Activated CD4-positive, alpha-beta T cell treated with anti-CD3 and anti-CD28 coated beads, Interleukin-2, amount 50 U/mL, for 4 hours (primary cell): ENCODE results near the gene EMC9.

Experiments used
- DNase-seq, 2 experiments: peaks; one replicate each; pipeline ENCODE4 v3.0.0-alpha.2; 2020

The EMC9 gene

GRCh38 chr14:24141097-24141880 lies at the start of gene EMC9:
TSS of gene EMC9 (minus strand) at chr14:24141591. CDS start at chr14:24141304, 287 bp downstream.
- peak; percentile 100 for DNase-seq

GRCh38 chr14:24190416-24190815 lies 49.0 kb upstream of the EMC9 start:
- no peak for DNase-seq

GRCh38 chr14:24189460-24189859 lies 48.1 kb upstream of the EMC9 start:
- DNase-seq: no peak

GRCh38 chr14:24189059-24189375 lies 47.6 kb upstream of the EMC9 start:
- no peak for DNase-seq

GRCh38 chr14:24188251-24189058 lies 47.1 kb upstream of the EMC9 start, which contains the start of gene IPO4:
TSS of gene IPO4 (minus strand) at chr14:24188816. CDS start at chr14:24188787, 29 bp downstream.
- DNase-seq: peak; percentile 94 to 95

GRCh38 chr14:24187539-24187915 lies 46.1 kb upstream of the EMC9 start:
- DNase-seq: no peak

GRCh38 chr14:24186831-24187538 lies 45.6 kb upstream of the EMC9 start:
- DNase-seq: no peak

- DNase-seq: no peak
Observed at GRCh38 chr14:24185741-24186140, 44.4 kb upstream of the EMC9 start.

- no peak for DNase-seq
Observed at GRCh38 chr14:24185026-24185425, 43.6 kb upstream of the EMC9 start.

GRCh38 chr14:24184104-24184970 lies 42.9 kb upstream of the EMC9 start:
- DNase-seq: no peak

- DNase-seq: no peak
Observed at GRCh38 chr14:24183014-24183481, 41.7 kb upstream of the EMC9 start.

GRCh38 chr14:24182110-24182882 lies 40.9 kb upstream of the EMC9 start:
- no peak for DNase-seq

- no peak for DNase-seq
Observed at GRCh38 chr14:24181371-24182077, 40.1 kb upstream of the EMC9 start.

- DNase-seq: no peak
Observed at GRCh38 chr14:24179961-24180796, 38.8 kb upstream of the EMC9 start.

GRCh38 chr14:24179294-24179960 lies 38.0 kb upstream of the EMC9 start:
- DNase-seq: no peak

GRCh38 chr14:24178399-24179178 lies 37.2 kb upstream of the EMC9 start:
- no peak for DNase-seq

GRCh38 chr14:24177891-24178290 lies 36.5 kb upstream of the EMC9 start:
- DNase-seq: no peak

GRCh38 chr14:24177041-24177825 lies 35.8 kb upstream of the EMC9 start:
- DNase-seq: no peak
